Parathyroid adenoma (tissue), 2 donors: Measurements from ENCODE around the gene PCED1B.

ENCODE experiments used
- H2AFZ ChIP-seq: fragments of 300-600 bp; sonication (generic); one replicate; pipeline ENCODE4 v1.7.0; 2017; ENCODE audit warnings: antibody characterized with exemption, mild to moderate bottlenecking
- H3K27ac ChIP-seq: fragments of 300-600 bp; sonication (generic); one replicate; pipeline ENCODE4 v1.7.0; 2017
- H3K27me3 ChIP-seq: fragments of 300-600 bp; sonication (generic); one replicate; pipeline ENCODE4 v1.7.0; 2017; ENCODE audit warnings: low read length; ENCODE audit not compliant: control insufficient read depth, insufficient read depth
- H3K36me3 ChIP-seq: fragments of 300-600 bp; sonication (generic); one replicate; pipeline ENCODE4 v1.7.0; 2017; ENCODE audit warnings: low read length; ENCODE audit not compliant: control insufficient read depth, insufficient read depth
- H3K4me1 ChIP-seq: fragments of 300-600 bp; sonication (generic); one replicate; pipeline ENCODE4 v1.7.0; 2017; ENCODE audit warnings: control low read depth
- H3K4me2 ChIP-seq: fragments of 300-600 bp; sonication (generic); one replicate; pipeline ENCODE4 v1.7.0; 2017; ENCODE audit warnings: low read length
- H3K4me3 ChIP-seq: fragments of 300-600 bp; sonication (generic); one replicate; pipeline ENCODE4 v1.7.0; 2017; ENCODE audit warnings: low read depth, low read length
- H3K79me2 ChIP-seq: fragments of 300-600 bp; sonication (generic); one replicate; pipeline ENCODE4 v1.7.0; 2017; ENCODE audit warnings: control low read depth
- H3K9ac ChIP-seq: fragments of 300-600 bp; sonication (generic); one replicate; pipeline ENCODE4 v1.7.0; 2017; ENCODE audit warnings: mild to moderate bottlenecking
- H3K9me3 ChIP-seq: fragments of 300-600 bp; sonication (generic); one replicate; pipeline ENCODE4 v1.7.0; 2017; ENCODE audit warnings: low read length; ENCODE audit not compliant: control insufficient read depth
- TF ChIP-seq, protein P1 (sequence below): fragments of 300-600 bp; sonication (generic); IDR thresholded peaks from one replicate; pipeline ENCODE4 v1.7.0; 2017; ENCODE audit warnings: antibody characterized with exemption, mild to moderate bottlenecking
- donor health status: primary hyperparathyroidism.

PCED1B gene

DNA sequence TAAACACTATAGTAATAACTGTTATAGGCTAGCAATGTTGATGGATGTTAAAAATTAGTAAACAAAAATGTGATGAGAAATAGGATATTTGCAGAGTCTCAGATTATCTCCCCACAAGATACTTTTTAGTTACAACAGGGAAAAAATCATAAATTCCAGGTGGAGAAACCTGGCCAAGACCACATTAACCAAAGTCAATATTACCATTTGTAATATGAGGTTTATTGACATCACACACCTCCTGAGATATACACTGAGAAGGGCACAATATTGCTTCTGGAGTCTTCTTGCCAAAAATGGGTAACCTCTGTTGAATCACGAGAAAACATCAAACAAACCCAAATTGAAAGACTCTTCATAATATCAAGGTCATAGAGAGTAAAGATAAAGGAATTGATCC lies 72.7 kb downstream of the PCED1B start:
- no peaks in the 10 kb centered on the region for H3K79me2 ChIP-seq
- H3K36me3 ChIP-seq: no peaks in the 10 kb centered on the region
- H3K9me3 ChIP-seq: no peaks in the 10 kb centered on the region
- TF ChIP-seq, protein P1, sequence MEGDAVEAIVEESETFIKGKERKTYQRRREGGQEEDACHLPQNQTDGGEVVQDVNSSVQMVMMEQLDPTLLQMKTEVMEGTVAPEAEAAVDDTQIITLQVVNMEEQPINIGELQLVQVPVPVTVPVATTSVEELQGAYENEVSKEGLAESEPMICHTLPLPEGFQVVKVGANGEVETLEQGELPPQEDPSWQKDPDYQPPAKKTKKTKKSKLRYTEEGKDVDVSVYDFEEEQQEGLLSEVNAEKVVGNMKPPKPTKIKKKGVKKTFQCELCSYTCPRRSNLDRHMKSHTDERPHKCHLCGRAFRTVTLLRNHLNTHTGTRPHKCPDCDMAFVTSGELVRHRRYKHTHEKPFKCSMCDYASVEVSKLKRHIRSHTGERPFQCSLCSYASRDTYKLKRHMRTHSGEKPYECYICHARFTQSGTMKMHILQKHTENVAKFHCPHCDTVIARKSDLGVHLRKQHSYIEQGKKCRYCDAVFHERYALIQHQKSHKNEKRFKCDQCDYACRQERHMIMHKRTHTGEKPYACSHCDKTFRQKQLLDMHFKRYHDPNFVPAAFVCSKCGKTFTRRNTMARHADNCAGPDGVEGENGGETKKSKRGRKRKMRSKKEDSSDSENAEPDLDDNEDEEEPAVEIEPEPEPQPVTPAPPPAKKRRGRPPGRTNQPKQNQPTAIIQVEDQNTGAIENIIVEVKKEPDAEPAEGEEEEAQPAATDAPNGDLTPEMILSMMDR: no peak
- no peak overlapping the region for H3K27ac ChIP-seq
- H3K9ac ChIP-seq: no peak overlapping the region
- no peaks in the 10 kb centered on the region for H3K4me1 ChIP-seq
- no peak overlapping the region for H3K4me2 ChIP-seq
- no peak overlapping the region for H3K4me3 ChIP-seq
- no peak overlapping the region for H2AFZ ChIP-seq
- H3K27me3 ChIP-seq: no peaks in the 10 kb centered on the region

DNA sequence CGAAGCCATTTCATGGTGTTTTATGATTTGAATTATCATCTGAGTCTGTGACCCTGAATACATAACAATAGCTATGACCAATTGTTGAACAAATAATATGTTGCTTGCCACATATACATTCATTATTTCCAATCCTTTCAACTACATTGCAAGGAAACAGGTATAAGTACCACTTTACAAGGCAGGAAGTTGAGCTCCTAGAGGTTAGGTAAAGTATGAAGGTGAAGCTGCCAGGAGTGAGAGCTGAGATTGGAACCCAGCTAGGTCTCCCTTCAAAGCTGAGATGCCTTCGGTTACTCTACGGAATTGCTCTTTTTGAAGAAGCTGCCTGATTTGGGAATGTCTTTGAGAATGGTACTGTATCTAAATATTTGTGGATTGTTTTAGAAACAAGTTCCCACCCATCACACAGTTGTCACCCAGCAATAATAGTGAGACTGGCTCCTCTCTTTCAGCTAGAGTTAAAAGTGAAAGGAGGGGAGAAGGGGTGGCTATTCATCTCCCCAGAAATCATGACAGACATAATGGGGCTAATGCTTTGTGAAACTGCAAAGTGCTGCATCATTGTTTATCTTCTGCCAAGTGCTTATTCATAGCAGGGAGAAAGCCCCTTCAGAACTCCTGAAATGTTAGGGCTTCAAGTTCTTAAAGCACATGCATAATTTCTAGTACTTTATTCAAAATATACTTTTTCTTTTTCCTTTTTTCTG lies 76.2 kb downstream of the PCED1B start:
- TF ChIP-seq, protein P1: no peak
- no peaks in the 10 kb centered on the region for H3K79me2 ChIP-seq
- no peak overlapping the region for H3K4me2 ChIP-seq
- H3K9me3 ChIP-seq: no peaks in the 10 kb centered on the region
- H3K27ac ChIP-seq: no peak overlapping the region
- no peaks in the 10 kb centered on the region for H3K27me3 ChIP-seq
- H2AFZ ChIP-seq: no peak overlapping the region
- no peaks in the 10 kb centered on the region for H3K36me3 ChIP-seq
- no peak overlapping the region for H3K9ac ChIP-seq
- no peak overlapping the region for H3K4me3 ChIP-seq
- H3K4me1 ChIP-seq: no peaks in the 10 kb centered on the region

DNA sequence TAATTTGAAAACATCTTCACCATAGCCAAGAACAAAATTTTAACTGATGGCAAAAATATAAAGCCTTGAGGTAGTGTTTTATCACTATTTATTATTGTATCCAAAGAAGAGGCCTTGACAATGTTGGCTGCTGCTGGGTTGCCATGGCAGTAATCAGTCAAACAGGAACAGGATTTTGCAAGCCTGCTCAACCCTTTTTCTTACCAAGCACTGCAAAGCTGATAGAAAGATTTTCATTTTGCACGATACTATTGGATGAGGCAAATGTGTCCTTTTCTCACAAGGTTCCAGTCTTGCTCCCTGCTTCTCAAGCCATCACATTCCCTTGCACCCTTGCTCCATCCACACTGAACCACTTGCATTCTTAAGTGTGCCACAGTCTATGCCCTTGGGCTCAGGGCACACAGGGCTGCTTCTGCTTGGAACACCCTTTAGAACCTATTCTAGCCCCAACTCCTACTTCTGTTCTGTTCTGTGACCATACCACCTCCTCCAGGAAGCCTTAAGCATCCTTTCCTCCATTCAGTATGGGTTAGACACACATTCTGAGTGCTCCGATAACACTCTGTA lies 76.8 kb downstream of the PCED1B start:
- H3K9me3 ChIP-seq: no peaks in the 10 kb centered on the region
- no peak overlapping the region for H3K9ac ChIP-seq
- no peaks in the 10 kb centered on the region for H3K4me1 ChIP-seq
- no peak overlapping the region for H3K4me2 ChIP-seq
- TF ChIP-seq, protein P1: no peak
- no peaks in the 10 kb centered on the region for H3K36me3 ChIP-seq
- no peaks in the 10 kb centered on the region for H3K27me3 ChIP-seq
- no peak overlapping the region for H3K4me3 ChIP-seq
- H3K27ac ChIP-seq: no peak overlapping the region
- H2AFZ ChIP-seq: no peak overlapping the region
- H3K79me2 ChIP-seq: no peaks in the 10 kb centered on the region

DNA sequence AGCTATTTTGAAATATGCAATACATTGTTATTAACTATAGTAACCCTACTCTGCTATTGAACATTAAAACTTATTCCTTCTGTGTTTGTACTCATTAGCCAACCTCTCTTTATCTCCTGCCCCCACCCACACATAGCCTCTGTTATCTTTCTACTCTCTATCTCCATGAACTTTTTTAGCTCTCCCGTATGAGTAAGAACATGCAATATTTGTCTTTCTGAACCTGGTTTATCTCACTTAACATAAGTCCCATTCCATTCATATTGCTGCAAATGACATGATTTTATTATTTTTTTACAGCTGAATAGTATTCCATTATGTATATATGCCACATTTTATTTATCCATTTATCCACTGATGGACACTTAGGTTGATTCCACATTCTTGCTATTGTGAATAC lies 79.4 kb downstream of the PCED1B start:
- H3K4me1 ChIP-seq: no peaks in the 10 kb centered on the region

More for the DNA sequence above, 79.4 kb downstream of the PCED1B start:
- H3K9me3 ChIP-seq: no peaks in the 10 kb centered on the region
- no peaks in the 10 kb centered on the region for H3K36me3 ChIP-seq
- H2AFZ ChIP-seq: no peak overlapping the region
- TF ChIP-seq, protein P1: no peak
- H3K4me3 ChIP-seq: no peak overlapping the region
- H3K27me3 ChIP-seq: no peaks in the 10 kb centered on the region
- no peak overlapping the region for H3K27ac ChIP-seq
- H3K9ac ChIP-seq: no peak overlapping the region
- no peak overlapping the region for H3K4me2 ChIP-seq
- H3K79me2 ChIP-seq: no peaks in the 10 kb centered on the region
